ENCODE results near the gene XYLB.

DNA sequence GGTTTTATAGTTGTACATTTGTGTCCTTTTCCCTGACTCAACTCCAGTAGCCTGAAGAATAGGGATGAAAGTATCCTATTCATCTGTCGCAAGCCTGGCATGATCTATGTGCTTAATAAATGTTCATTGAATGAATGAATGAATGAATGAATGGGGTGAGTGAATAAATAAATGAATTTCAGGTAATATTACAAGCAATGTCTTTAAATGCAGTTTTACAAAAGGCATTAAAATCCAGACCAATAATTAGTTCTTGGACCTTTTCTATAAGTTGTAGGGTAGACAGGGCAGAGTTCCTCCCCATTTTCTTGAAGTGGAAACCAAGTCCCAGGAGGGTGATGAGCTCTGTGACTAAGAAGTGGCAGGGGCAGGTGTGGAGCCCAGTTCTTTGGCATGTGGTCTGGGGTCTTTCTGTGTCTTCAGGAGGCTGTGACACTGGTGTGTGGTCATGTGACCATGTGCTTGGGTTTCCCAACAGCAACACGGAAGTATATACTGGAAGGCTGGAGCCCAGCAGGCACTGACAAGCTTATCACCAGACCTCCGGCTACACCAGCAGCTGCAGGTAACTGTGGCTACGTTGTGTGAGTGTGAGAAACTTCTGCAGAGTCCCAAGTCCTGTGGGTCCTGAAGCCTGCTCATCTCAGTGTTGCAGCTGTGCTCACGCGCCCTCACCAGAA lies 18.3 kb downstream of the XYLB start:
- TF ChIP-seq, protein P1, sequence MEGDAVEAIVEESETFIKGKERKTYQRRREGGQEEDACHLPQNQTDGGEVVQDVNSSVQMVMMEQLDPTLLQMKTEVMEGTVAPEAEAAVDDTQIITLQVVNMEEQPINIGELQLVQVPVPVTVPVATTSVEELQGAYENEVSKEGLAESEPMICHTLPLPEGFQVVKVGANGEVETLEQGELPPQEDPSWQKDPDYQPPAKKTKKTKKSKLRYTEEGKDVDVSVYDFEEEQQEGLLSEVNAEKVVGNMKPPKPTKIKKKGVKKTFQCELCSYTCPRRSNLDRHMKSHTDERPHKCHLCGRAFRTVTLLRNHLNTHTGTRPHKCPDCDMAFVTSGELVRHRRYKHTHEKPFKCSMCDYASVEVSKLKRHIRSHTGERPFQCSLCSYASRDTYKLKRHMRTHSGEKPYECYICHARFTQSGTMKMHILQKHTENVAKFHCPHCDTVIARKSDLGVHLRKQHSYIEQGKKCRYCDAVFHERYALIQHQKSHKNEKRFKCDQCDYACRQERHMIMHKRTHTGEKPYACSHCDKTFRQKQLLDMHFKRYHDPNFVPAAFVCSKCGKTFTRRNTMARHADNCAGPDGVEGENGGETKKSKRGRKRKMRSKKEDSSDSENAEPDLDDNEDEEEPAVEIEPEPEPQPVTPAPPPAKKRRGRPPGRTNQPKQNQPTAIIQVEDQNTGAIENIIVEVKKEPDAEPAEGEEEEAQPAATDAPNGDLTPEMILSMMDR (IDR thresholded peaks at IDR 0.05; ENCODE audit: borderline replicate concordance, extremely low read depth, low read length, poor library complexity, severe bottlenecking): no peak
- TF ChIP-seq EZH2 (IDR thresholded peaks at IDR 0.05; ENCODE audit: borderline replicate concordance, low read depth, low read length, severe bottlenecking): no peak

Measured in DND-41 (cell line).